Liver (tissue), 3 donors: ENCODE results near the gene CACNA1D.

Experiments
- RAD21 ChIP-seq, 2 donors: IDR thresholded peaks; 2 replicates each; pipeline ENCODE4 v1.6.1; 2016; ENCODE audit warnings: antibody characterized with exemption in 2 of 2, mild to moderate bottlenecking in 2 of 2
- TF ChIP-seq, protein P1 (sequence below): fragments of 150-350 bp; IDR thresholded peaks from 2 replicates; pipeline ENCODE4 v1.5.1; 2017; ENCODE audit warnings: improper control_type of control experiment, low read depth, low read length; ENCODE audit not compliant: missing input control
- donor health status: healthy.
- donor health status: healthy.

DNA sequence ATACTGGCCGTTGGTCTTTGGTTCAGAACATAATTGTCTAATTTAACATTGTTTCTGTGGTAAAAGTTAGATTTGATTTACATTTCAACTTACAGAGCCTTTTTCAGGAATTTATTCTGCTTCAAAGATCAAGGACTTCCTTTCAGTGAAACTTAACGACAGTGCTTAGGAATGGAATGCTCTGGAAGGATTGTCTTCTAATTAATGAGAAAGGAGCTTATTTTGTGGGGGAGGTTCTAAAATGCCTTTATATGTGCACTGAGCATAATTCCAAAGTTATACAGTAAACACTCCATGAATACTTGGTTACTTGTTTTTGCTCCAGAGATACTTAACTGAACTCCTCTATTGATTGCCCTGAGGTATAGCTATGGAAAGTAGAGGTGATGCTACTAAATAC is 75.7 kb downstream of the CACNA1D start:
- TF ChIP-seq, protein P1, sequence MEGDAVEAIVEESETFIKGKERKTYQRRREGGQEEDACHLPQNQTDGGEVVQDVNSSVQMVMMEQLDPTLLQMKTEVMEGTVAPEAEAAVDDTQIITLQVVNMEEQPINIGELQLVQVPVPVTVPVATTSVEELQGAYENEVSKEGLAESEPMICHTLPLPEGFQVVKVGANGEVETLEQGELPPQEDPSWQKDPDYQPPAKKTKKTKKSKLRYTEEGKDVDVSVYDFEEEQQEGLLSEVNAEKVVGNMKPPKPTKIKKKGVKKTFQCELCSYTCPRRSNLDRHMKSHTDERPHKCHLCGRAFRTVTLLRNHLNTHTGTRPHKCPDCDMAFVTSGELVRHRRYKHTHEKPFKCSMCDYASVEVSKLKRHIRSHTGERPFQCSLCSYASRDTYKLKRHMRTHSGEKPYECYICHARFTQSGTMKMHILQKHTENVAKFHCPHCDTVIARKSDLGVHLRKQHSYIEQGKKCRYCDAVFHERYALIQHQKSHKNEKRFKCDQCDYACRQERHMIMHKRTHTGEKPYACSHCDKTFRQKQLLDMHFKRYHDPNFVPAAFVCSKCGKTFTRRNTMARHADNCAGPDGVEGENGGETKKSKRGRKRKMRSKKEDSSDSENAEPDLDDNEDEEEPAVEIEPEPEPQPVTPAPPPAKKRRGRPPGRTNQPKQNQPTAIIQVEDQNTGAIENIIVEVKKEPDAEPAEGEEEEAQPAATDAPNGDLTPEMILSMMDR: no peak
- no peak for TF ChIP-seq RAD21 (IDR thresholded peaks at IDR 0.05)
